SW 1271 (cell line): ENCODE measurements around the gene RRBP1.

Source experiments
- DNase-seq, 2 experiments: peaks; one replicate each; lab custom pipeline; 2025; lab: John Stamatoyannopoulos, UW

RRBP1 gene

GRCh38 chr20:17634661-17635331, 47.2 kb downstream of the RRBP1 start:
- no peak for DNase-seq

GRCh38 chr20:17633850-17634500, 48.1 kb downstream of the RRBP1 start:
- no peak for DNase-seq

GRCh38 chr20:17633221-17633849, 48.7 kb downstream of the RRBP1 start:
- DNase-seq, result no peak

GRCh38 chr20:17631576-17632319, 50.3 kb downstream of the RRBP1 start:
- no peak for DNase-seq

- DNase-seq, result no peak
Observed at GRCh38 chr20:17630806-17631195, 51.2 kb downstream of the RRBP1 start.

- DNase-seq, result no peak
Observed at GRCh38 chr20:17630151-17630805, 51.8 kb downstream of the RRBP1 start.

- DNase-seq, result no peak
Observed at GRCh38 chr20:17629678-17630089, 52.4 kb downstream of the RRBP1 start.

- no peak for DNase-seq
Observed at GRCh38 chr20:17629025-17629424, 53.0 kb downstream of the RRBP1 start.

- DNase-seq, result no peak
Observed at GRCh38 chr20:17628101-17628841, 53.8 kb downstream of the RRBP1 start.

GRCh38 chr20:17627101-17627955, 54.7 kb downstream of the RRBP1 start:
- no peak for DNase-seq

- DNase-seq, result no peak
Observed at GRCh38 chr20:17626217-17627007, 55.6 kb downstream of the RRBP1 start.

- no peak for DNase-seq
Observed at GRCh38 chr20:17625246-17626051, 56.6 kb downstream of the RRBP1 start.

- DNase-seq, result no peak
Observed at GRCh38 chr20:17624551-17625245, 57.3 kb downstream of the RRBP1 start.

GRCh38 chr20:17624070-17624469, 58.0 kb downstream of the RRBP1 start:
- no peak for DNase-seq

GRCh38 chr20:17622851-17623508, 59.1 kb downstream of the RRBP1 start:
- DNase-seq, result no peak

- DNase-seq, result no peak
Observed at GRCh38 chr20:17622086-17622850, 59.8 kb downstream of the RRBP1 start.
